DOHH2 (cell line): ENCODE data around the gene TNRC6B.

Experiments
- H3F3A ChIP-seq: fragments of 200-600 bp; sonication (generic), shearing (Covaris generic); 2 replicates; pipeline ENCODE4 v1.6.0; 2016; ENCODE audit warnings: antibody characterized with exemption, mild to moderate bottlenecking; ENCODE audit not compliant: control insufficient read depth, insufficient read depth
- H3K27ac ChIP-seq: fragments of 200-600 bp; sonication (generic); 2 replicates; pipeline ENCODE4 v1.5.1; 2014; ENCODE audit warnings: low read depth, mild to moderate bottlenecking, low read length, moderate library complexity
- H3K27me3 ChIP-seq: fragments of 200-600 bp; sonication (generic); 2 replicates; pipeline ENCODE4 v1.6.1; 2014; ENCODE audit warnings: mild to moderate bottlenecking, low read length, mixed read lengths; ENCODE audit not compliant: control insufficient read depth
- H3K36me3 ChIP-seq: fragments of 200-600 bp; sonication (generic); 2 replicates; pipeline ENCODE4 v1.6.1; 2014; ENCODE audit warnings: mild to moderate bottlenecking, low read length, moderate library complexity, mixed read lengths; ENCODE audit not compliant: control insufficient read depth
- H3K4me1 ChIP-seq: fragments of 200-600 bp; sonication (generic); 2 replicates; pipeline ENCODE4 v1.6.1; 2014; ENCODE audit warnings: mild to moderate bottlenecking, low read length, mixed read lengths; ENCODE audit not compliant: control insufficient read depth
- H3K4me2 ChIP-seq: fragments of 200-600 bp; sonication (generic); 2 replicates; pipeline ENCODE4 v1.6.0; 2014; ENCODE audit warnings: mild to moderate bottlenecking, low read length, moderate library complexity
- H3K4me3 ChIP-seq: fragments of 200-600 bp; sonication (generic); 2 replicates; pipeline ENCODE4 v1.5.1; 2014; ENCODE audit warnings: mild to moderate bottlenecking, low read length, mixed read lengths
- H3K79me2 ChIP-seq: fragments of 200-600 bp; sonication (generic); 2 replicates; pipeline ENCODE4 v1.6.1; 2014; ENCODE audit warnings: mild to moderate bottlenecking, low read length, mixed read lengths; ENCODE audit not compliant: control insufficient read depth
- H3K9me2 ChIP-seq: fragments of 200-600 bp; sonication (generic); replicated peaks from 2 replicates; pipeline ENCODE4 v1.6.1; 2014; ENCODE audit warnings: mild to moderate bottlenecking, low read length, mixed read lengths; ENCODE audit not compliant: control insufficient read depth
- H3K9me3 ChIP-seq: fragments of 200-600 bp; sonication (generic); 2 replicates; pipeline ENCODE4 v1.6.1; 2014; ENCODE audit warnings: antibody characterized with exemption, low read length, mixed read lengths; ENCODE audit not compliant: control insufficient read depth, insufficient read depth
- H4K20me1 ChIP-seq: fragments of 200-600 bp; sonication (generic); 2 replicates; pipeline ENCODE4 v1.6.0; 2014; ENCODE audit warnings: low read depth, mild to moderate bottlenecking, antibody characterized with exemption, low read length, moderate library complexity; ENCODE audit not compliant: control insufficient read depth, insufficient read depth
- CTCF ChIP-seq: fragments of 200-600 bp; sonication (generic); IDR thresholded peaks from one replicate; pipeline ENCODE4 v1.5.1; 2014; ENCODE audit warnings: antibody characterized with exemption, mild to moderate bottlenecking, low read depth, low read length; ENCODE audit not compliant: poor library complexity, severe bottlenecking
- EZH2phosphoT487 ChIP-seq: fragments of 200-600 bp; sonication (generic); IDR thresholded peaks from 2 replicates; pipeline ENCODE4 v1.6.1; 2017; ENCODE audit warnings: borderline replicate concordance, mild to moderate bottlenecking, antibody characterized with exemption, low read length, moderate library complexity, mixed read lengths

The TNRC6B gene

DNA sequence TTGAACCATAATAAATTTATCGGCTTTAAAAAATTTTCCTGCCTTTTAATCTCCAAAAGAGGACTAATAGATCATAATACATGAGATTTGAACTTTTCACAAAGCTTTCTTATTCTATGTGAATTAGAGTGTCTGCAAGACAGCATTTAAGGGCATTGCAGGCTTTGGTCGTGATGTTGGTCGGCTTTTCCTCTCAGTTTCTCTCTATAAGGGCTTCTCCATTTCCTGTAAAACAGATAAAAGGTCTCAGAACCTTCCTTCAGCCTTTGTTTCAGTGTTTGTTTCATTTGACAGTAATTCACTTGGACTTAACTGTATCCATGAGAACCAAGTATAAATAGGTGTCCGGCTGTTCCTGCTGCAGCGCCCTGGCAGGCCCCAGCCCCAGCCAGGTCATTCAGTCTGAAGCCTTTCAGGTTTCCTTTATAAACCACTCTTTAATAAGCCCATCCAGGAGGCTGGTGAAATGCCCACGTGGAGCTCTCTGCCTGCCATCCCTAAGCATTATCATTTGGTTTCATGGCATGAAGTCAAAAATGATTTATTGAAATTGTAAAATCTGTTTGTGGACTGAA lies 131.4 kb downstream of the TNRC6B start:
- Histone ChIP-seq H4K20me1 (no peaks in the 10 kb centered on the region), H3F3A (no peaks in the 10 kb centered on the region), H3K27me3 (no peaks in the 10 kb centered on the region), H3K4me1 (no peaks in the 10 kb centered on the region), H3K36me3 (peaks cover 72% of the 10 kb centered on the region), H3K4me3 (no peak overlapping the region), H3K27ac (no peak overlapping the region), H3K9me2 (no peaks in the 10 kb centered on the region), H3K4me2 (no peak overlapping the region), H3K79me2 (no peaks in the 10 kb centered on the region), H3K9me3 (no peaks in the 10 kb centered on the region)
- TF ChIP-seq CTCF: no peak
- TF ChIP-seq EZH2phosphoT487: no peak

GRCh38 chr22:40309631-40310030 lies 131.9 kb downstream of the TNRC6B start:
- Histone ChIP-seq H4K20me1 (no peaks in the 10 kb centered on the region), H3K27ac (no peak overlapping the region), H3F3A (no peaks in the 10 kb centered on the region), H3K9me2 (no peaks in the 10 kb centered on the region), H3K9me3 (no peaks in the 10 kb centered on the region), H3K4me2 (no peak overlapping the region), H3K4me1 (no peaks in the 10 kb centered on the region), H3K4me3 (no peak overlapping the region), H3K79me2 (no peaks in the 10 kb centered on the region), H3K36me3 (peaks cover 77% of the 10 kb centered on the region), H3K27me3 (no peaks in the 10 kb centered on the region)
- TF ChIP-seq EZH2phosphoT487 (no peak), CTCF (no peak)

- H4K20me1 ChIP-seq: no peaks in the 10 kb centered on the region
- no peaks in the 10 kb centered on the region for H3K27me3 ChIP-seq
- H3K9me2 ChIP-seq: no peaks in the 10 kb centered on the region
- no peaks in the 10 kb centered on the region for H3K79me2 ChIP-seq
- H3K9me3 ChIP-seq: no peaks in the 10 kb centered on the region
- H3K4me3 ChIP-seq: no peak overlapping the region
- no peaks in the 10 kb centered on the region for H3K4me1 ChIP-seq
- no peak for TF ChIP-seq CTCF
- no peak for TF ChIP-seq EZH2phosphoT487
- no peak overlapping the region for H3K27ac ChIP-seq
- no peaks in the 10 kb centered on the region for H3F3A ChIP-seq
- no peak overlapping the region for H3K4me2 ChIP-seq
- H3K36me3 ChIP-seq: peaks cover 79% of the 10 kb centered on the region
Measured at GRCh38 chr22:40310081-40310767, 132.5 kb downstream of the TNRC6B start.
